Neuronal stem cell (in vitro differentiated cells): ENCODE measurements around the gene SERINC3.
"Not testable (repeated sequence)": the region's sequence is repeated elsewhere in the genome, so short reads cannot be mapped to it uniquely, and the experiment has no call there.

ENCODE experiments used
- DNase-seq: peaks from one replicate; pipeline ENCODE4 v3.0.0-alpha.2; 2013; ENCODE audit warnings: low spot score
- H2AFZ ChIP-seq: one replicate; pipeline ENCODE4 v1.6.1; 2013; ENCODE audit warnings: mild to moderate bottlenecking, low read length, inconsistent platforms
- H2AK5ac ChIP-seq: 2 replicates; pipeline ENCODE4 v1.6.1; 2013; ENCODE audit warnings: low read depth, mild to moderate bottlenecking, inconsistent platforms, low read length, moderate library complexity, mixed read lengths
- H2BK120ac ChIP-seq: 2 replicates; pipeline ENCODE4 v1.6.1; 2013; ENCODE audit warnings: low read depth, mild to moderate bottlenecking, inconsistent platforms, low read length, moderate library complexity, mixed read lengths
- H2BK12ac ChIP-seq: one replicate; pipeline ENCODE4 v1.6.1; 2013; ENCODE audit warnings: low read length, inconsistent platforms
- H2BK15ac ChIP-seq: 2 replicates; pipeline ENCODE4 v1.6.1; 2013; ENCODE audit warnings: mild to moderate bottlenecking, low read length, inconsistent platforms, mixed read lengths
- H2BK5ac ChIP-seq: one replicate; pipeline ENCODE4 v1.6.1; 2013; ENCODE audit warnings: inconsistent platforms, mild to moderate bottlenecking, low read length, moderate library complexity
- H3K14ac ChIP-seq: one replicate; pipeline ENCODE4 v1.6.1; 2013; ENCODE audit warnings: low read length, inconsistent platforms
- H3K18ac ChIP-seq: 2 replicates; pipeline ENCODE4 v1.6.1; 2013; ENCODE audit warnings: low read length, inconsistent platforms
- H3K23ac ChIP-seq: 2 replicates; pipeline ENCODE4 v1.6.1; 2013; ENCODE audit warnings: low read depth, mild to moderate bottlenecking, mixed read lengths, low read length, inconsistent platforms; ENCODE audit not compliant: poor library complexity
- H3K27ac ChIP-seq: replicated peaks from 3 replicates; pipeline ENCODE4 v1.5.1; 2013; ENCODE audit warnings: low read length, inconsistent platforms
- H3K27me3 ChIP-seq, 3 experiments: 2 replicates each; pipeline ENCODE4 v1.6.1; 2013; ENCODE audit warnings: low read length in 3 of 3, mild to moderate bottlenecking in 2 of 3, inconsistent platforms in 1 of 3, low read depth in 1 of 3, mixed read lengths in 1 of 3, moderate library complexity in 1 of 3; ENCODE audit not compliant: control insufficient read depth in 3 of 3, insufficient read depth in 3 of 3
- H3K36me3 ChIP-seq, 2 donors: replicated peaks in 1 of 2; 2 replicates each; pipeline ENCODE4 v1.6.1; 2013; ENCODE audit warnings: low read length in 2 of 2; ENCODE audit not compliant: control insufficient read depth in 2 of 2, insufficient read depth in 2 of 2
- H3K4ac ChIP-seq: 2 replicates; pipeline ENCODE4 v1.6.1; 2013; ENCODE audit warnings: inconsistent platforms, mild to moderate bottlenecking, low read length, moderate library complexity
- H3K4me1 ChIP-seq, 2 donors: 1 replicate in 1 of 2; 2 replicates in 1 of 2; pipeline ENCODE4 v1.6.1; 2013; ENCODE audit warnings: low read length in 2 of 2, low read depth in 1 of 2; ENCODE audit not compliant: control insufficient read depth in 2 of 2, insufficient read depth in 1 of 2
- H3K4me2 ChIP-seq: one replicate; pipeline ENCODE4 v1.6.1; 2013; ENCODE audit warnings: mild to moderate bottlenecking, low read length, inconsistent platforms; ENCODE audit not compliant: insufficient read depth, poor library complexity, severe bottlenecking
- H3K4me3 ChIP-seq, 2 donors: 2 replicates each; pipeline ENCODE4 v1.5.1; 2013; ENCODE audit warnings: low read length in 2 of 2, mild to moderate bottlenecking in 2 of 2, inconsistent platforms in 1 of 2, moderate library complexity in 1 of 2
- H3K79me1 ChIP-seq: one replicate; pipeline ENCODE4 v1.6.1; 2013; ENCODE audit warnings: low read depth, mild to moderate bottlenecking, inconsistent platforms, low read length, moderate library complexity
- H3K9ac ChIP-seq: one replicate; pipeline ENCODE4 v1.6.1; 2013; ENCODE audit warnings: mild to moderate bottlenecking, low read depth, low read length, inconsistent platforms; ENCODE audit not compliant: poor library complexity
- H3K9me3 ChIP-seq, 2 donors: replicated peaks in 1 of 2; 2 replicates each; pipeline versions ENCODE3 to v1.6.1; 2013; ENCODE audit warnings: low read length in 2 of 2, mild to moderate bottlenecking in 2 of 2, inconsistent platforms in 1 of 2, low read depth in 1 of 2, mixed read lengths in 1 of 2, moderate library complexity in 1 of 2; ENCODE audit not compliant: control insufficient read depth in 2 of 2, insufficient read depth in 1 of 2
- H4K8ac ChIP-seq: one replicate; pipeline ENCODE4 v1.6.1; 2013; ENCODE audit warnings: low read depth, mild to moderate bottlenecking, inconsistent platforms, low read length, moderate library complexity
- H4K91ac ChIP-seq: one replicate; pipeline ENCODE4 v1.6.1; 2013; ENCODE audit warnings: low read length, low read depth, mild to moderate bottlenecking, inconsistent platforms; ENCODE audit not compliant: poor library complexity
- WGBS, 2 donors: extraction: QIAGEN DNeasy Blood & Tissue Kit; methylation state at CpG; one replicate each; pipeline ENCODE4 v1.1.7; 2013; ENCODE audit warnings: missing lambda C conversion rate in 2 of 2, mixed read lengths in 1 of 2; ENCODE audit not compliant: insufficient read length in 2 of 2, insufficient replicate concordance in 1 of 2; ENCODE audit errors: extremely low coverage in 2 of 2; 5-methylcytosine and 5-hydroxymethylcytosine counted together

SERINC3 gene

DNA sequence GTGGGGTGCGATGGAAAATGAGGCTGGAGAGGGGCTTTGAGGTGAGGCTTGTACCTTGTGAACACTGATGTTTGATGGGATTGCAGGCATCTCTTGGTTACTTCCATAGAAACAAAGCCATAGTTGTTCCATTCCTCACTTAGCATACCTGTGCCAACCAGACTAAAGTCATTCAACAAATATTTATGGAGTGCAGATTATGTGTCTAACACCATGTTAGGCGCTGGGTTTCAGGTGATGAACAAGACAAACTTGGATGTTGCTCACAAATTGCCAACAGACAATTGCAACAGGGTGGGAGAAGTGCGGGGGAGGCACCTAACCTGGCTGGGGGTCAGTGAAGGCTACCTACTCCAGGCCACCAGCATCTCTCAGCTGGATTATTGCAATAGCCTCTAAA is 44.7 kb downstream of the SERINC3 start:
- Histone ChIP-seq H3K23ac (no peak overlapping the region), H4K8ac (no peak overlapping the region), H2BK5ac (no peak overlapping the region), H3K9ac (no peak overlapping the region), H4K91ac (no peak overlapping the region), H3K4me2 (no peak overlapping the region), H2BK12ac (no peak overlapping the region), H3K27me3 (peaks cover 0 to 4% (median 0%) of the 10 kb centered on the region in 3 experiments), H3K4ac (no peak overlapping the region), H2AFZ (no peak overlapping the region), H3K14ac (no peak overlapping the region), H3K36me3 (peaks cover 9 to 26% of the 10 kb centered on the region in 2 donors), H3K9me3 (no peaks in the 10 kb centered on the region), H3K4me3 (peak overlapping the region in 1 of 2 donors; percentile 79), H2BK120ac (no peak overlapping the region), H2AK5ac (no peak overlapping the region), H3K4me1 (peaks cover 4 to 10% of the 10 kb centered on the region in 2 donors), H3K79me1 (no peaks in the 10 kb centered on the region), H3K18ac (no peak overlapping the region), H2BK15ac (no peak overlapping the region), H3K27ac (no peak overlapping the region)
- no peak for DNase-seq
- no CpG with 5 or more reads among the region's 3 CpGs for WGBS, 2 donors

DNA sequence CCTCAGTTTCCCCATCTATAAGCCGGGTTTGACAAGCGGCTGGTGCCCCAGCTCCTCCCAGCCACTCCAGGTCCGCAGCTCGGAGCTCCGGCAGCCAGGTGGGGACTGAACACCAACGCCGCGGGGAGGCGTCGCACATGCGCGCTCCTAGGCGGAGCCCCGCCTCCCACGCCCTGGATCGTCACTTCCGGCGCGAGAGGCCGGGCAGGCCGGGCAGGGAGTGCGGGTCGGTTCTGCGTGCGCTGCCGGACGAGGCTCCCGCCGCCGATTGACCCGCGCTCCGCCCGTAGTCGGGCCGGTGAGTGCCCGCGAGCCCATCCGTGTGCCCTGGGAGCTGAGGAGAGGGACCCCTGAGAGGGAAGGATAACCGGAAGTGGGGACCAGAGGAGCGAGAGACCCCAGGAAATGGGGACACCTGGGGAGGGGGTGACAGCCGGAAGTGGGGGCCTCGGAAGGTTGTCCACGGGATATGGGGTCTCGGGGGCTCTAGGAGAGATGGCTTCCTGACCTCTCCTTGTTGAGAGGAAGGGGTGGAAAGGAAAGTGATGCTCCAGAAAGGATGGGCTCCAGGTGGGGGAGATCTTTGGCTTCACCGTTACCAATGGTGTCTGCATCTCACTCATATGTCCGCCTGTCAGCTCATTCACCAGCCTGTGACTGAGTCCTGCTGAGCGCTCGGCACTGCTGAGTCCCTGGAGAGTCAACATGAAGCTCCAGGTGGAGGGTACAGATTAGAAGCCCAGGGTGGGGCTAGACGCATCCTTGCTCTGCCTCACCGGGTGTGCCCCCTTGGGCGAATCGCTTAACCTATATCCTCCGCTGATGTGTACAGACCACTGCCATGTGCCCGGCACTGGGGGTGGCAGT is 45.9 kb downstream of the SERINC3 start, which contains the start of gene TTPAL:
TTPAL (plus strand) TSS at position 181 of the 867 bp plus-strand sequence. CDS start 4,126 bp downstream, outside the sequence.
- H2AFZ ChIP-seq = peak within 1 kb of the TSS; percentile 98
- no CpG with 5 or more reads among the region's 55 CpGs for WGBS, 2 donors
- H2BK12ac ChIP-seq = no peak within 1 kb of the TSS
- H2BK5ac ChIP-seq = peak within 1 kb of the TSS; percentile 95
- peaks cover 4 to 10% of the 10 kb centered on the region in 2 donors for H3K4me1 ChIP-seq
- peaks cover 0 to 4% (median 0%) of the 10 kb centered on the region in 3 experiments for H3K27me3 ChIP-seq
- peak within 1 kb of the TSS; percentile 98 for H3K14ac ChIP-seq
- H4K8ac ChIP-seq = no peak within 1 kb of the TSS
- H2BK120ac ChIP-seq = no peak within 1 kb of the TSS
- H2AK5ac ChIP-seq = no peak within 1 kb of the TSS
- peak within 1 kb of the TSS; percentile 79 to 94 for H3K4me3 ChIP-seq
- H3K4me2 ChIP-seq = peak within 1 kb of the TSS; percentile 79
- H3K4ac ChIP-seq = no peak within 1 kb of the TSS
- H4K91ac ChIP-seq = no peak within 1 kb of the TSS
- H2BK15ac ChIP-seq = no peak within 1 kb of the TSS
- H3K18ac ChIP-seq = peak within 1 kb of the TSS; percentile 100
- no peaks in the 10 kb centered on the region for H3K79me1 ChIP-seq
- no peaks in the 10 kb centered on the region for H3K9me3 ChIP-seq
- peak within 1 kb of the TSS; percentile 35 for H3K27ac ChIP-seq
- peak; percentile 84 for DNase-seq
- H3K36me3 ChIP-seq = peaks cover 5 to 14% of the 10 kb centered on the region in 2 donors
- peak within 1 kb of the TSS; percentile 93 for H3K23ac ChIP-seq
- peak within 1 kb of the TSS; percentile 100 for H3K9ac ChIP-seq

DNA sequence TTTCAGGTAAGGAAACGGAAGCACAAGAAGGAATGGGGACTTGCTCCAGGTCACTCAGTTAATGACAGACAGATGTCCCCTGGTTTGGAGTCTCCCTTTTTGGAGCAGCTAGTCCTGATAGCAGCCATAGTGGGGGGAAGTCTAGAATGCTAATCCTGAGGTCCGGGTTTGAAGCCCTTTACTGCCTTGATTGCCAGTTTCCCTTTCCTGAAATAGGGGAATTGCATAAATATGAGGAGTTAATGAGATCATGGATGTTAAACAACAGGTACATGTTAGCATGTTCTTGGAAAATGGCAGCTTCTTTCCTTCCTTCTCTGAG is 46.5 kb downstream of the SERINC3 start:
- Histone ChIP-seq H3K36me3 (peaks cover 5 to 8% of the 10 kb centered on the region in 2 donors), H4K8ac (no peak overlapping the region), H3K4me3 (peak overlapping the region; percentile 79 to 94), H2AK5ac (no peak overlapping the region), H3K4me1 (peaks cover 4 to 10% of the 10 kb centered on the region in 2 donors), H3K27ac (no peak overlapping the region), H3K4ac (no peak overlapping the region), H2BK120ac (no peak overlapping the region), H3K9ac (no peak overlapping the region), H2AFZ (peak overlapping the region; percentile 98), H3K27me3 (peaks cover 0 to 4% (median 2%) of the 10 kb centered on the region in 3 experiments), H3K18ac (no peak overlapping the region), H3K4me2 (peak overlapping the region; percentile 79), H3K79me1 (no peaks in the 10 kb centered on the region), H4K91ac (no peak overlapping the region), H2BK5ac (no peak overlapping the region), H2BK12ac (no peak overlapping the region), H2BK15ac (no peak overlapping the region), H3K23ac (no peak overlapping the region), H3K9me3 (no peaks in the 10 kb centered on the region), H3K14ac (no peak overlapping the region)
- no peak for DNase-seq
- no CpG with 5 or more reads among the region's 2 CpGs for whole genome bisulfite sequencing, 2 donors

DNA sequence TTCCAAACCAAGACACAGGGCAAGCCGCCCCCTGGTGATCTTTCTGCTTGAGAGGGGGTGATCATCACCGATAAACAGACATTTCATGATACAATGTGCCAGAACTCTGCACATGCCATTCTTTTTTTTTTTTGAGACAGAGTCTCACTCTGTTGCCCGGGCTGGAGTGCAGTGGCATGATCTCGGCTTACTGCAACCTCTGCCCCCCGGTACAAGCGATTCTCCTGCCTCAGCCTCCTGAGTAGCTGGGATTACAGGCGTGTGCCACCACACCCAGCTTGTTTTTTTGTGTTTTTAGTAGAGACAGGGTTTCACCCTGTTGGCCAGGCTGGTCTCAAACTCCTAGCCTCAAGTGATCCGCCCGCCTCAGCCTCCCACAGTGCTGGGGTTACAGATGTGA is 49.6 kb downstream of the SERINC3 start:
- H3K18ac ChIP-seq, H2BK12ac ChIP-seq, H3K4ac ChIP-seq, H2AFZ ChIP-seq, H2BK5ac ChIP-seq, H2BK120ac ChIP-seq, H4K91ac ChIP-seq, H3K9ac ChIP-seq, DNase-seq, H3K27ac ChIP-seq, H3K4me3 ChIP-seq, H3K9me3 ChIP-seq, H3K23ac ChIP-seq, H4K8ac ChIP-seq, H3K27me3 ChIP-seq, H3K36me3 ChIP-seq, H3K79me1 ChIP-seq, H2AK5ac ChIP-seq, H2BK15ac ChIP-seq, H3K4me2 ChIP-seq, H3K14ac ChIP-seq: not testable (repeated sequence)
- no CpG with 5 or more reads among the region's 9 CpGs for WGBS, 2 donors
- H3K4me1 ChIP-seq = peaks cover 4 to 11% of the 10 kb centered on the region in 2 donors
